Activated CD4-positive, alpha-beta T cell treated with anti-CD3 and anti-CD28 coated beads, Interleukin-2, amount 10 ng/mL, durations not matched to agents 7 days and 5 days (primary cell): ENCODE measurements around the gene RBM45. TPM values are rescaled to one million over a fixed set of nuclear protein-coding genes. Genes with fewer than 3 reads are reported as not detected.
A peak's percentile ranks its signal among the peaks of the same experiment; 100 is the strongest.

Experiments
- CTCF ChIA-PET: fragments of 350-600 bp; sonication (Branson Sonifier 250); formaldehyde crosslinking; loops from one replicate; lab custom pipeline; 2021; ENCODE audit warnings: antibody characterized with exemption; lab: Charles Lee
- POLR2A ChIA-PET: fragments of 350-600 bp; sonication (Branson Sonifier 250); formaldehyde crosslinking; loops from one replicate; lab custom pipeline; 2021; ENCODE audit warnings: antibody characterized with exemption; lab: Charles Lee
- DNase-seq: peaks from one replicate; pipeline ENCODE4 v3.0.0-alpha.2; 2020
- H3K27ac Mint-ChIP-seq: one replicate; pipeline ENCODE4 v1.8.0; 2021; ENCODE audit warnings: mild to moderate bottlenecking, moderate library complexity, mixed read lengths
- H3K27me3 Mint-ChIP-seq: one replicate; pipeline ENCODE4 v1.8.0; 2021; ENCODE audit warnings: mixed read lengths
- H3K36me3 Mint-ChIP-seq: one replicate; pipeline ENCODE4 v1.8.0; 2021; ENCODE audit warnings: low read depth, mixed read lengths
- H3K4me1 Mint-ChIP-seq: one replicate; pipeline ENCODE4 v1.8.0; 2021; ENCODE audit warnings: mixed read lengths
- H3K4me3 Mint-ChIP-seq: one replicate; pipeline ENCODE4 v1.8.0; 2021; ENCODE audit warnings: mild to moderate bottlenecking, moderate library complexity, mixed read lengths
- H3K9me3 Mint-ChIP-seq: one replicate; pipeline ENCODE4 v1.8.0; 2021; ENCODE audit warnings: mixed read lengths
- total RNA-seq, 2 experiments: library from RNA; stranded (reverse); gene quantifications; one replicate each; pipeline ENCODE4 v1.2.3, GENCODE V29; 2021

The RBM45 gene
- total RNA-seq, 2 experiments from 2014 or later, result 19.0 to 22.0 TPM

DNA sequence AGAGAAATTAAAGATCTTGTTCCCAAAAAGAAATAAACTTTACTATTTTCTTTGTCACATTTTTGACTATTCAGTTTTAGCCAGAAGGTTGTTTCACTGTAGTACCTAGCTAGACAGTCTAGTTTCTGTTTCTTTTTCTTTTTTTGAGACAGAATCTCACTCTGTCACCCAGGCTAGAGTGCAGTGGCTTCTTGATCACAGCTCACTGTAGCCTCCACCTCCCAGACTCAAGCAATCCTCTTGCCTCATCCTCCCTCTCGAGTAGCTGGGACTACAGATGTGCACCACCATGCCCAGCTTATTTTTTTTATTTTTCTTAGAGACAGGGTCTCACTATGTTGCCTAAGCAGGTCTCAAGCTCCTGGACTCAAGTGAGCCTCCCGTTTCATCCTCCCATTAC, 2.2 kb downstream of the RBM45 start:
- no peaks in the 10 kb centered on the region for H3K9me3 Mint-ChIP-seq
- ChIA-PET POLR2A (interaction anchor here (1.3 kb wide), 1 partner anchor 336 kb away, joined by 5 read pairs; no protein-coding TSS in a partner anchor), CTCF (interaction anchor here (0.7 to 0.9 kb wide), 3 partner anchors 12 to 263 kb away, joined by 3 read pairs; no protein-coding TSS in a partner anchor)
- H3K4me1 Mint-ChIP-seq, result peaks cover 41% of the 10 kb centered on the region
- no peaks in the 10 kb centered on the region for H3K27me3 Mint-ChIP-seq
- peak; percentile 17 for DNase-seq
- peaks cover 9% of the 10 kb centered on the region for H3K36me3 Mint-ChIP-seq
- H3K27ac Mint-ChIP-seq, result peak overlapping the region; percentile 85
- peak overlapping the region; percentile 90 for H3K4me3 Mint-ChIP-seq

DNA sequence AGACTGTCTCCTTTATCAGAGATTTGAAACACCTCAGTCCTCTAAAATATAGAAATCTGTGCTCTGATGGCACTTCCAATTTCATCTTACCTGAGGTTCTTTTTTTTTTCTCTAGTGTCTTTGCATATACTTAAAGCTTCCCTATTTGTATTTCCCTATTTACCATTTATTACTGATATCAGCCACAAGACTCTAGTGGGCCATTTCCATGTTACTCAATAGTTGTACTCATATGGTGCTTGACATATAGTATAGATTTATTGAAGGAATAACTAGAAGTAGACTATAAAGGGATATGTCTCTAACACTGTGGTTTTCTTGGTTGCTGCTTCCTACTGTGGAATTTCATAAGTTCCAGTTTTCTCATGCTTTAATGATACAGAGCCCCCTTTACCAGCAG, 3.0 kb downstream of the RBM45 start:
- Mint-ChIP-seq H3K4me3 (no peak overlapping the region), H3K4me1 (peaks cover 39% of the 10 kb centered on the region), H3K27ac (peak overlapping the region; percentile 17), H3K36me3 (peaks cover 14% of the 10 kb centered on the region), H3K9me3 (no peaks in the 10 kb centered on the region), H3K27me3 (no peaks in the 10 kb centered on the region)
- POLR2A ChIA-PET, result interaction anchor here (1.3 kb wide), 1 partner anchor 335 kb away, joined by 5 read pairs; no protein-coding TSS in a partner anchor
- DNase-seq, result no peak
- CTCF ChIA-PET, result no interaction called here

DNA sequence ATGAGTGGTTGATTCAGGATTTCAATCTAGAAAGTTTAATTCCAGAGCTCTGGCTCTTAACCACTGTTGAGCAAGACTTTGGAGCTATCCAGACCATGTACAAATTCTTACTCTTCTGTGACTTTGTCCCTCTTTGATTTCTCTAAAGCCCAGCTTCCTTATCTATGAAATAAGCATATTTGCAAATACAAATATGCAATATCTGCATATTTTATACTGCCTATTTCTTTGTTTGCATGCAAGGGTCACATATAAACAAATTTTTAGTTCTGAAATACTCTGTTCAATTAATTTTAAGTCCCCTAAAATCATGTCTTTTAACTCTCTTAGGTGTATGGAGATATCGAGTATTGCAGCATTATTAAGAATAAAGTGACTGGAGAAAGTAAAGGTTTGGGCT, 5.5 kb downstream of the RBM45 start:
- CTCF ChIA-PET, result interaction anchor here (1.2 to 1.5 kb wide), 2 partner anchors 32 to 297 kb away, joined by 3 to 4 read pairs; no protein-coding TSS in a partner anchor
- H3K27ac Mint-ChIP-seq, result no peak overlapping the region
- H3K9me3 Mint-ChIP-seq, result no peaks in the 10 kb centered on the region
- no peaks in the 10 kb centered on the region for H3K27me3 Mint-ChIP-seq
- POLR2A ChIA-PET, result no interaction called here
- H3K4me1 Mint-ChIP-seq, result peaks cover 33% of the 10 kb centered on the region
- H3K4me3 Mint-ChIP-seq, result no peak overlapping the region
- peaks cover 31% of the 10 kb centered on the region for H3K36me3 Mint-ChIP-seq
- no peak for DNase-seq

DNA sequence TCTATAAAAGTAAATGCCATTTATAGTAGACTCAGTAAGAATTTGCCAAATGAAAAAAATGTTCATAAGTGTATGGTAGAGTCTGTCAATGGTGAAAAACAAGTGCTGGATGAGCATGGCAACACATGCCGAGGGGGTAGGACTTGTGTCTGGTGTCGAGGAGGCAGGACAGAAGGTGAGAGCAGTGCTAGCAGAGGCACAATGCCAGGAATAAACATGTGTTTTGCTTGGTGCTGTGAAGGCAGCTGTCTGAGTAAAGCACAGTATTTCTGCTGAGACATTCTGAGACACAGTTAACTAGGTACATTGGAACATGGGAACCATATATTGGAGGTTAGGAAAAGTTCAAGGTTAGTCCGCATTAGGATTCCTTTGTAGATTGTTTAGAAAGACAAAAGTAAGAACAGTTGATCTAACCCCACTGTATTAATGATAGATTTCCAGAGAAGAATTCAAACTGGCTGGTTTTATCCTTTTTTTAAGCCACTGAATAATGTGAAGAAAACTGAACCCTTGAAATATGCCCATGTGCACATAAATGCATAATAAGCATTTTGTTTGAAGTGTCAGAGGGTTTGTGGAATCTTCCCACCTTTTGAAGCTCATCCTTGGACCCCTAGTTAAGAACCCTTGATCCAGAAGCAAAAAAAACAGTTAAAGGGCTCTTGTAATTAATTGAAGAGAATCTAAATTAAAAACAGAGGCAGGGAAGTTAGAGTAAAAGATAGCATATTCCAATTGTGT, 7.1 kb downstream of the RBM45 start:
- ChIA-PET POLR2A (no interaction called here), CTCF (interaction anchor here (1.5 kb wide), 1 partner anchor 8 kb away, joined by 5 read pairs; the partner anchor contains the start of gene RBM45)
- Mint-ChIP-seq H3K36me3 (peaks cover 39% of the 10 kb centered on the region), H3K4me3 (no peak overlapping the region), H3K27me3 (no peaks in the 10 kb centered on the region), H3K27ac (no peak overlapping the region), H3K4me1 (peaks cover 19% of the 10 kb centered on the region), H3K9me3 (no peaks in the 10 kb centered on the region)
- no peak for DNase-seq

DNA sequence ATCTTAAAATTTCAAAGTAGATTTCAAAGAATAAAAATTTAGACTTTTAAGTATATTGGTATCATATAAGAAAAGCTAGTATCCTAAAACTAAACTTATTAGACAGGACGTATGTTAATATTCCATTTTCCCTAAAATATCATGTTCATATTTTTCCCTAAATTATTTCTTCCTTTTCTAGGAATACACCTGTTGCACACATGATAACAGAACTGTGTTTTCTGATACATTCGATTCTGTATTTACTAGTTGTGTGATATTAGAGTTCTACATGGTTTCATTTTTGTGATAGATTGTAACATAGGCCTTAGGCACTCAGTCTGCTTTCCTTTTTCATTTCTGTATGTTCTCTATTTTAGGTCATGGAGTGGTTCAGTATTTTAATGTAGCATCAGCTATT, 10.9 kb downstream of the RBM45 start:
- Mint-ChIP-seq H3K4me1 (no peaks in the 10 kb centered on the region), H3K36me3 (peaks cover 48% of the 10 kb centered on the region), H3K4me3 (no peak overlapping the region), H3K9me3 (no peaks in the 10 kb centered on the region), H3K27ac (no peak overlapping the region), H3K27me3 (no peaks in the 10 kb centered on the region)
- CTCF ChIA-PET, result interaction anchor here (0.7 to 3.5 kb wide), 2 partner anchors 10 to 11 kb away, joined by 3 to 13 read pairs; partner anchors contain the start of gene RBM45
- no peak for DNase-seq
- POLR2A ChIA-PET, result no interaction called here

DNA sequence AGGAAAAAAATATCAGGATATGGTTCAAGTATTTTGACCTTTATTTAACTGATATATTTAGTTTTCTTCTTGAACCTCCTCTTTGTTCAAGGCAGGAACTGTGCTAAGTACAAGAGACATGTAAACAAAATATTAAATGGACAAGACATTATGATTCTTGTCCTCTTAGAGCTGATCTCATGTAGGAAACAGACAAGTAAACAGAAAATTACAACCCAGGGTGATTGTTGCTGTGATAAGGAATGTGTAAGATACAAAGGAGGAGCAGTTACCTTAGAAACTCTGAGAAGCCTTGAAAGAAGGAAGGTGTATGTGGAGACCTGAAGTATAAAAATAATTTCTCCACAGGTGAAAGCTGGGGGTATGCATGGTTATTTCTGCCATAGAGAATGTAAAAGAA, 12.9 kb downstream of the RBM45 start:
- Mint-ChIP-seq H3K9me3 (no peaks in the 10 kb centered on the region), H3K36me3 (peaks cover 41% of the 10 kb centered on the region), H3K27me3 (no peaks in the 10 kb centered on the region), H3K27ac (no peak overlapping the region), H3K4me1 (no peaks in the 10 kb centered on the region), H3K4me3 (no peak overlapping the region)
- ChIA-PET POLR2A (no interaction called here), CTCF (interaction anchor here (1.0 to 3.5 kb wide), 2 partner anchors 12 to 19 kb away, joined by 3 to 13 read pairs; partner anchors contain the start of gene RBM45)
- DNase-seq, result no peak

DNA sequence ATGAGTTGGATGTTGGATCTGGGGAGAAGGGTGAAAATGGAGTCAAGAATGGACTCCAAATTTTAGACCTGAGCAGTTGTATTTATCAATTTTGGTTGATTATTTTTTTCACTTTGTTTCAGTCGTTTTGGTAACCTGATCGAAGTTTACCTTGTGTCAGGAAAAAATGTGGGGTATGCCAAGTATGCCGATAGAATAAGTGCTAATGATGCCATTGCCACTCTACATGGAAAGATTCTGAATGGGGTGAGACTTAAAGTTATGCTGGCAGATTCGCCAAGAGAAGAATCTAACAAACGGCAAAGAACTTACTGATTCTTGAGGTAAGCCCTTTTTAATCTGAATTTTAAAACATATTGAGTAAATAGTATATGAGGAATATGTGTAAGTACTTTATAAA, 13.6 kb downstream of the RBM45 start:
- H3K9me3 Mint-ChIP-seq, result no peaks in the 10 kb centered on the region
- no peaks in the 10 kb centered on the region for H3K27me3 Mint-ChIP-seq
- no peaks in the 10 kb centered on the region for H3K4me1 Mint-ChIP-seq
- ChIA-PET POLR2A (no interaction called here), CTCF (interaction anchor here (1.0 to 3.5 kb wide), 2 partner anchors 13 to 20 kb away, joined by 3 to 13 read pairs; partner anchors contain the start of gene RBM45)
- no peak for DNase-seq
- peaks cover 37% of the 10 kb centered on the region for H3K36me3 Mint-ChIP-seq
- H3K27ac Mint-ChIP-seq, result peak overlapping the region; percentile 10
- no peak overlapping the region for H3K4me3 Mint-ChIP-seq

DNA sequence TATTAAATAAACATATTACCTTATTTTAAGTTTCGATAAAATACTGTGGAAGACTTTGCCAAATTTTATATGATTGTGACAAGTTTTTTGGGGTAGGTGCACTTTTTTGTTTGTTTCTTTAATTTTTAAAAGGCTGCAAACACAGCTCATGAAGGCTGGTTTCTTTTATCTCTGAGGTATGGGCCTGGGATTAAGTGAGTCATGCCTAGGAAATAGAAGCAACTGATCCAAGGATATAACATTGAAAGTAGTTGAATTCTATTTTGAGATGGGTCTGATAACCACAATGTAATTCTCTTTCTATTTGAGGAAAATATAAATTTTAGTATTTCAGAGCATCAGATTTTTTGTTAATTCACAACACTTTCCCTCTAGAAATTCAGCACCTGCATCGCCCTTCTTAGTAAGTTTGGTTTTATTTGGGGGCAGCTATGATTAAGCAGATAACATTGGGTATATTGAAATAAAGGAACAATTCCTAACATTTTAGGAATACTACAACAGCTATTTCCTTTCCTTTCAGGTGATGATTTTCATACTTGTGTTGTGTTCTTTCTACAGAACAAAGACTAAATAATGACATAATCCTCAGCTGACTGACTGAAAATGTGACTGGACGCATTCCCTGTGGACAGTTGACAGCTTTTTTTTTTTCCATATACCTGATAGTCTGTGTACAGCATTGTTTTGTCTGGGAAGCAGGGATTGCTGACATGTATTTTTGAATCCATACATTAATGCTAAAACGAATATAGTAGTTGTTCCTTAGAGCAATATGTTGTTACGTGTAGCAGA, 16.8 kb downstream of the RBM45 start:
- H3K9me3 Mint-ChIP-seq, result no peaks in the 10 kb centered on the region
- no peak overlapping the region for H3K4me3 Mint-ChIP-seq
- no peaks in the 10 kb centered on the region for H3K4me1 Mint-ChIP-seq
- H3K27ac Mint-ChIP-seq, result no peak overlapping the region
- CTCF ChIA-PET, result interaction anchor here (0.6 to 2.5 kb wide), 5 partner anchors 9 to 1921 kb away, joined by 4 to 9 read pairs (median 5); partner anchors contain the start of gene RBM45
- no peak for DNase-seq
- H3K27me3 Mint-ChIP-seq, result no peaks in the 10 kb centered on the region
- peaks cover 22% of the 10 kb centered on the region for H3K36me3 Mint-ChIP-seq
- POLR2A ChIA-PET, result no interaction called here

DNA sequence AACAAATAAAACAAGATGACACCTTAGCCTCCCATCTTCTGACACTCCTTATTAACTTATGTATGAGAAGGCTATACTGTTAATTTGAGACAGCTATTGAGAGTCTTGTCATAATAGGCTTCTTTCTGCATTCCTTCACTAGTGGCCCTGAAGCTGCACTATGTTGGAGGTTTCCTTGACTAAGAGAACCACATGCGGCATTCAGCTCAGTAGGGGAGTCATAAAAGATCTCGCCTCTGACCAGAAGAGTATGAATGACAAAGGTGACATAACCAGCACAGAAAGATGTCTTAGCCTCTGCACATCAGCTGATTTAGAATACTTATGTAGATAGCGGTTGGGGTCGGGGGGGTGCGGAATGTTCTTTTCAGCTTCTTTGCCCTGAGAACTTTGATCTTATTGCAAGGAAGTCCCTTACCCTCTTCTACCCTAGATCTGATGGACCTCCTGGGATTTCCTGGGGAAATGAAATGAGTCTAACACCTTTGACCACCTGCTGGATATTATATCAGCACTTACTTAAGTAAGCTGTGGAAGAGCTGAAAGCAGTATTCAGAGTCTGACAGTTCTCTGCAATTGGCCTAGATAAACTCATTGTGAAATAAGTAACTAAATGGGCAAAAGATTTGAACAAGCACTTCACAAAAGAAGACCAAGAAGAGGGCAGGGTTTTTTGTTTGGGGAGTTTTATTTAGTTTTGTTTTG, 24.2 kb downstream of the RBM45 start:
- Mint-ChIP-seq H3K4me3 (no peak overlapping the region), H3K4me1 (no peaks in the 10 kb centered on the region), H3K36me3 (peaks cover 9% of the 10 kb centered on the region), H3K27me3 (no peaks in the 10 kb centered on the region), H3K27ac (no peak overlapping the region), H3K9me3 (no peaks in the 10 kb centered on the region)
- ChIA-PET CTCF (interaction anchor here (0.6 kb wide), 1 partner anchor 335 kb away, joined by 5 read pairs; no protein-coding TSS in a partner anchor), POLR2A (no interaction called here)
- no peak for DNase-seq

DNA sequence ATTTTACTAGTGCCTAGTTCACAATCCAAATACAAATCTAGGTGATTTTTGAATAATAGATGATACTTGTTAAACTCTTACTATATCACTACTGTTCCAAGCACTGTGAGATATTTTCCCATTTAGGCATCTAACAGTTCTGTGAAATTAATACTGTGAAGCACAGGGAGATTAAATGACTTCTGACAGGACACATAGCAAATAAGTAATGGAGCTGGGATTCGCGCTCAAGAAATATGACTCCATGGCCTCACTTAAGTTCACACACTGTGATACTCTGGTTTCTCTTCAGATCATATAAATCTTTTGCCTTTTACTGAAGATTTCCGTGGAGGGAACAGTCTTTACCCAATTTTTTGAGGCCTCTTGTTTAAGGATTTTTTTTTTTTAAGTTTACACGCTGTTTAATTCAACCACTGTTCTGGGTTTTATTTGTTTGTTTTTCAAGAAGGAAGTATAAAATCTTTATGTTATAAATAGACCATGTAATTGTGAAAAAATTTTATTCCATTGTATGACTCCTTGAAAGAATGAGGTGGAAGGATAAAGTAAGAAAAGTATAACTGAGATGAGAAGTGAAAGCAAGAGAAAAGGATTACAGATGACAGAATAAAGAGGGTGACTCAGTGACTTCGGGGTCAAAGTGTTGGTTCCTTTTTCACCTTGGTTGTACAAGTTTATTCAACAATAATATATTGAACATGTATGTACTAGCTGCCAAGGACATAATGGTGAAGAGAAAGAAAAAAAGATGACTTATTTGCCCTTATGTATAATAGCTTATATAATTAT, 30.2 kb downstream of the RBM45 start:
- H3K4me1 Mint-ChIP-seq, result no peaks in the 10 kb centered on the region
- no peaks in the 10 kb centered on the region for H3K36me3 Mint-ChIP-seq
- DNase-seq, result no peak
- H3K4me3 Mint-ChIP-seq, result no peak overlapping the region
- no peak overlapping the region for H3K27ac Mint-ChIP-seq
- H3K27me3 Mint-ChIP-seq, result peaks cover 19% of the 10 kb centered on the region
- H3K9me3 Mint-ChIP-seq, result no peaks in the 10 kb centered on the region
- POLR2A ChIA-PET, result interaction anchor here (0.7 kb wide), 1 partner anchor 68 kb away, joined by 4 read pairs; no protein-coding TSS in a partner anchor
- CTCF ChIA-PET, result interaction anchor here (0.6 kb wide), 1 partner anchor 177 kb away, joined by 3 read pairs; no protein-coding TSS in a partner anchor

DNA sequence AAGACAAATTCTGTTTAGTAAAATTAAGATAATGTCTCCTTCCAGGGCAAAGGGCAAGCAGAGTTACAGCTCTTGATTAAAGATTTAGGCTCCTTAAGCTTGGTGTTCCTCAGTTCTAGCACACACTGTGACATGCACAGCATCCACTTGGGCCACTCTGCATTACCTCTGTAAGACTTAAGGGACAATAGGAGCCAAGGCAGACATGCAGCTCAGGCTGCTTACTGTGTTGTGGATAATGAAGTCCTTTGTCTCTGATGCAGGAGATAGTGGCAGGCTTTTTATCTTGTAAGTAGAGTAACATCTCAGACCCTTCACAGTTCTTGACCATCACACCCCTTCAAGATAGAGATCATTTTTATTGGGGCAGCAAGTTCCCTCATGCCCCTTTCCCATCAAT, 31.2 kb downstream of the RBM45 start:
- no peaks in the 10 kb centered on the region for H3K36me3 Mint-ChIP-seq
- no peak overlapping the region for H3K4me3 Mint-ChIP-seq
- ChIA-PET POLR2A (no interaction called here), CTCF (no interaction called here)
- no peaks in the 10 kb centered on the region for H3K4me1 Mint-ChIP-seq
- no peak for DNase-seq
- H3K27me3 Mint-ChIP-seq, result peaks cover 21% of the 10 kb centered on the region
- H3K27ac Mint-ChIP-seq, result no peak overlapping the region
- H3K9me3 Mint-ChIP-seq, result no peaks in the 10 kb centered on the region
